ENCODE measurements around the gene INMT. TPM values are rescaled to one million over a fixed set of nuclear protein-coding genes. Genes with fewer than 3 reads are reported as not detected.

INMT gene
- total RNA-seq, 1 donor from 2014 or later: 1.5 TPM

DNA sequence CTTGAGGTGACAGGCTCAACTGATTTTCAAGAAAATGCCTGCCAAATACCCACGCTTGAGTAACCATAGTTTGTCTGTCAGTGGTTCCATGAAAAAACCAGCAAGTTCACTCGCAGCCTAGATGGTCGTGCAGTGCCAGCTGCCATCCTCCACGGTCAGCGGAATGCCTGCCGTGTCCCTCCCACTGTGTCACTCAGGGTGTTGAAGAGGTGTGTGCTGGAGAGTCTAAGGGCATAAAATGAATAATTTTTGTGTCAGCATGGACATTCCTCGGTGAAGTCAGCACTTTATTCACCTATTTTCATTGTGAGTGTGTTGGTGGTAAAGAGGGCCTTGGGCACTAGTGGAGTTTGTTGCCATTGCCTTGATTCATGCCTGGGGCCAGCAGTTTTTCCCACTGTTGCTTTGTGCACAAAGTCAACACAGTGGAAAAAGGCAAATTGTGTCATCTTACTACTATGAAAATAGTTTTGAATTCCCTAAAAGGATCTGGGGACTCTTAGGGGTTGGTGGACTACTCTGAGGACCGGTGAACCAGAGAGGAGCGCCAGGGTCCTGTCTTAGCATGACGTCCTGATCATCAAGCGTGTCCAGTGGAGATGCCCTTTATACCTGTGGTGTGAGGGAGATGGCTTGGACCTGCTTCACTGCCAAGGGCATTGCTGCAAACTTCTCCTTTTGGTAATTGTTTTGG lies 36.9 kb downstream of the INMT start:
- no peak for ATAC-seq

DNA sequence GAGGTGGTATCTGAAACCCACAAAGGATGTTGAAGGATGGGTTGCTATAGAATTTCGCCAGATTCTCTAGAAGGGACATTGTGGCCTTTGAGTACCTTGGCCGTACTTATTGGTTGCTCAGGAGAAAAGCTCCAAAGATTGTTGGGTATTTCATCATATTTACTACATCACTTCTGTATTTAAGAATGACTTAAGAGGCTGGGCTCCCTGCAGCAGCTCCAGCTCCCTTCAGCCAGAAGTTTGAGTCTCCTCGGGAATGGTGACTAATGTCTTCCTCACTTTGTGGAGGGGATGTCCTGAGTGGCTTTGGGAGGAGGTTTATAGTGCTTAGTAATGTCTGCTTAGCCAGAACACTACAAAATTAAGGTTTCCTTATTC lies 37.4 kb downstream of the INMT start:
- peak; percentile 51 for ATAC-seq

DNA sequence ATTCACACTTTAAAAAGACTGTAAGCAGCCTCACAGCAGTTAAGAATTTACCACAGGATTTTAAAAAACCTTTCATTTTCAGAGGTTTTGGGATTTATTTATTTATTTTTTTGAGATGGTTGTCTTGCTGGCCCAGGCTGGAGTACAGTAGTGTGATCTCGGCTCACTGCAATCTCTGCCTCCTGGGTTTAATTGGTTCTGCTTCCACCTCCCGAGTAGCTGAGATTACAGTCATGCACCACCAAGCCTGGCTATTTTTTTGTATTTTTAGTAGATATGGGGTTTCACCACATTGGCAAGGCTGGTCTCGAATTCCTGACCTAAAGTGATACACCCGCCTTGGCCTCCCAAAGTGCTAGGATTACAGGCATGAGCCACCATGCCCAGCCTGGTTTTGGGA lies 38.4 kb downstream of the INMT start:
- ATAC-seq: no peak

DNA sequence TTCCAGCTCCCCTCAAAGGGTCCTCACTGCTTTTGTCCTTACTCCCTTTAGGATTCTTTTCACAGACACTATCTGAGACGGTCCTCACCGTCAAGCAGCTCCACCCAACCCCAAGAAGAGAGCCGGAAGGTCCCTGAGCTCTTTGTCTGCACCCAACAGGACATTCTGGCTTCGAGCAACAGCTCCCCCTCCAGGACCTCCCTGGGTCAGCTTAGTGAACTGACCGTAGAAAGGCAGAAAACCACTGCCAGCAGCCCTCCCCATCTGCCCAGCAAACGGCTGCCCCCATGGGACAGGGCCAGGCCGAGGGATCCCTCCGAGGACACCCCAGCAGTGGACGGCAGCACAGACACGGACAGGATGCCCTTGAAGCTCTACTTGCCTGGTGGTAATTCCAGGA lies 39.2 kb downstream of the INMT start:
- ATAC-seq: no peak

DNA sequence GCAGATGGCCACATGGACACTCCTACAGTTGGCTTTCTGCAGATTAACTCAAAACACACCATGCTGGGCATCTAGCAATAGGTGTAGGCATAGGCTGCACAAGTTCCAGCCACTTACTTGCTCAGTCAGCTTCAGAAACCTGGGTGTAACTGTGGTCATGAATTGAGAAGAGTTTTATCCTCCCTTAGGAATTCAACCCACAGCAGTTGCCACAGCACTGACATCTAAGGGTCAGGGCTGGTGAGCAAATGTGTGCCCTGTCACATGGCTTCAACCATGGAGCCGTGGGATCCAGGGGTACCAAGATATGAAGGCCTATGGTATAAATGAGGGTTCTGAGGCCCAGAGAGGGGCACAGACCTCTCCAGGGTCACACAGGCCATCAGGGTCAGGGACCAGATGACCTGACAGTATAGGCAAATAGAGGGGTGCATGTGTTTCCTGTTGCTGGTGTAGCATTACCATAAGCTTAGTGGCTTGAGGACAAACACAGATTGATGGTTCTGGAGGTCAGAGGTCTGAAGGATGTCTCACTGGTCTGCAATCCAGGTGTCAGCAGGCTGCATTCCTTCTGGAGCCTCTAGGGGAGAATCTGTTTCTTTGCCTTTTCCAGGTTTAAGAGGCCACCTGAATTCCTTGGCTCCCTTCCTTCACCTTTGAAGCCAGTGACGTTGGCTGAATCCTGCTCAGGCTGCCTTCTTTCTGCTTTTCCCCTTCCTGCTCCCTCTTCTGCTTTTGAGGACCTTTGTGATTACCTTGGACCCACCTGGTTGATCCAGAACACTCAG lies 43.4 kb downstream of the INMT start:
- ATAC-seq: no peak

DNA sequence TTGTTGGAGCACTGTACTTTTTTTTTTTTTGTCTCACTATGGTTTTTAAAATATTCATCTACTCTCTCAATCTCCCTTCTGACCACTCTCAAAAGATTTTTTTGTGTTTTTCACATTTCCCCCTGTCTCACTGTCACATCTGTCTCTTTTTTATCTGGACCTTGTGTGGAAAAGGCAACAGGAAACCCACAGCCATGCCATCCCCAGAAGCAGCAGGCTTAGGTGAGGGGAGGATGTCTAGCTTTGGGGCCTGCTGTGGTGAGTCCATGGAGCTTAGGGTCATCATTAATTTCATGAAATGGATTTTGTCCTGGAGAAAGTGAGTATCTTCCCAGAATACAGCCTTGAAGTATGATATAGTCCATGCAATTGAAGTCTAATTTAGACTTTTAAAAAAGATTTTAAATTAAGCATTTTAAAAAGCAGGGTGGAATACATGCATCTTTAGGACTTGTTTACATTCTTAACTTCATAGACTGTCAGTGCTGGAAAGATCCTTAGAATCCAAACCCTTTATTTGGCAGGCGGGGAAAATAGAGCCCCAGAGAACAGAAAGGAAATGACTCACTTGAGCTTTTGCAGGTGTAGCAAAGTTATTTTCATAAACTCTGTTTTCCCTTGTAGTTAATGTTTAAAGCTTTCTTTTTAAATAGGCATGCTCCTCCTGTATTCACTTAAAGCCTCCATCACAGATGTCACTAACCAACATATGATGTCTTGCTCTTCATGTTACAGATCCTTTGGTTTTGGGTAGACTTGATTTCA lies 44.4 kb downstream of the INMT start:
- ATAC-seq: no peak

DNA sequence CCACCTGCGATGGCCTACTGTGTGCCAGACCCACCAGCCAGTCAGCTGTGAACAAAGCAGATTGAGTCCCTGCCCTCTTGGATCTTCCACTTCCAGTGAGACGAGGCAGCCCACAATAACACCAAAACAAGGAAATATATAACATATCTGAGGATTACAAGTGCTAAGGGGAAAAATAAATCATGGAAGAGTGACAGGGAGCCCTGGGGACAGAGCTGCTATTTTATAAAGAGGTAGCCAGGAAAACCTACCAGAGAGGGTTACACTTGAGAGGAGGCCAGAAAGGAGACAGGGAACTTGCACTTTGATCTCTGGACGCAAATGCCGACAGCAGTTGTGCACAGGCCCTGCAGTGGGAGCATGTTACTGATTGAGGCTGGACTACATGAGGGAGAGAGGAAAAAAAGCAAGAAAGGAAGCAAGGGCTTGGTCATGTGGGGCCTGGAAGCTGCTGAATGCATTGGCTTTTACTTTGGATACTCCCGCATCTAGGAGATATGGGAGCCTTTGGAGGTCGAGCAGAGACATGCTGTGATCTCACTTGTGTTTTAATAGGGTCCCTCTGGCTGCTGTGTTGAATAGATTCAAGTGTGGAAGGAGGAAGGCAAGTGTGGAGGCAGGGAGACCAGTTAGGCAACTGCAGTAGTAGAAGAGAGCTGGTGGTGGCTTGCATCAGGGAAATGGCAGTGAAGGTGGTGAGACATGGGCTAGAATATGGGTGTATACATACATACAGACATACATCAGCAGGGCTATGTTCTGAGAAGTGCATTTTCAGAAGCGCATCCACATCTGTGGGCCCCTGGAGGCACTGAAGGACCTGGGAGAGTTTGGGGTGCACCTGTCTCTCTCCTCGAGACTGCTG lies 45.5 kb downstream of the INMT start:
- no peak for ATAC-seq

DNA sequence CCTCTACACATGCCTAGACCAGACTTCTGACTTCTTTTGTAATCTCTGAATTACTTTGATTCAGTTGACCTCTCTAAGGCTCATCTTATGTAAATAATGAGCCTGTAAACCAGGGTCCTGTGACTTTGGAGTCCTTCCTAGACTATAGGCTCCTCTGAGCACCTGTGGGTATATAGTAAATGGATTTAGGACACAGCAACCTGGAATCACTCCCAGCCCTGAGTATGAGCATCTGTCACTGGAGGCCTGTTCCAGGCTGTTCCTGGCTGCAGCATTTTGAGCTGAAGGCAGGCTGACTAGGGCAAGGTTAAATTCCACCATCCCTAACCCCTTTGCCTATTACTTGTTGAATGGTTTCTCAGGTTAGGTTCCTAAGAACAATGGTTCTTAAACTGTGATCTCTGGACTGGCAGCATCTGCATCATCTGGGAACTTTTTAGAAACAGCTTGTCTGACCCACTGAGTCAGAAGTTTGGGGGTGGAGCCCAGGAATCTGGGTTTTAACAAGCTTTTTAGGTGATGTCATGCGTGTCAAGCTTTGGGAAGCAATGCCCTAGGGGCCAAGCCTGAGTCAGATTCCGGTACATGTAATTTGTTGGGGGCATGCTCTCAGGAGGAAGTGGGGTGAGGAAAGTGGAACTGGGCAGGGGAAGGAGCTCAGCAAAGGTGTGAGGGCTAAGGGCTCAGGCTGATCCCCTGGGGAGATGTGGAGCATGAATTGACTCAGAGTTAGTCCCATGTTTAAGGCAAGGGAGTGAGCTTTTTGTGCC lies 47.5 kb downstream of the INMT start:
- ATAC-seq: peak; percentile 77

DNA sequence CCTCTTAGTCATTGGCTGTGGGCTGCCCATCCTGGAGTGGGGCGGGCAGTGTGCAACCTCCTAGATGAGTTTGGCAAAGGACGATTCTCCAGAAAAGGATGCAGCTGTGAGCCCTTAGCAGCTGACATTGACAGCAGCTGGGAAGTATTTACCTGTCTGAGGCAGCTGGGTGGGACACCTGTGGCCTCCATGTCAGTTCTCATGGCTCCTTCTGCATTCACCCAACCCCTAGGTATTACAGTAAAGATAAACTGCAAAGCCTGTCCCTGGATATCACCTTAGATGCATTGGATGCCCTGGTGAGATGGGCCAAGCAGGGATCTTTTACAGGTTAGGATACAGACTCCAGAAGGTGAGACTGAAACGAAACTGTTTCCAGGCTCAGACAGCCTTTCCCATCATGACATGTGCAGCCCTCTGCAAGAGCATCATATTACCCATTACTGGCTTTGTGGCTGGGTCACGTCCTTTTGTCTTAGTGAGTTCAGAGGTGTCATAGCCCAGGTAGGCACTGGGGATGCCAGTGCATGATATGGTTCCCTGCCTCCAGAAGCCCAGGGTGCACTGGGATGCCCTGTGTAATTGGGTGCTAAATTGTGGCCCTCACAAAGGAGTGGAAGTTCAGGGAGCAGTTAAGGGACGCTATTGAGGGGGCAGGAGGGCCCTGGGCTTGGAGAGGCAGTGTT lies 48.2 kb downstream of the INMT start:
- no peak for ATAC-seq

DNA sequence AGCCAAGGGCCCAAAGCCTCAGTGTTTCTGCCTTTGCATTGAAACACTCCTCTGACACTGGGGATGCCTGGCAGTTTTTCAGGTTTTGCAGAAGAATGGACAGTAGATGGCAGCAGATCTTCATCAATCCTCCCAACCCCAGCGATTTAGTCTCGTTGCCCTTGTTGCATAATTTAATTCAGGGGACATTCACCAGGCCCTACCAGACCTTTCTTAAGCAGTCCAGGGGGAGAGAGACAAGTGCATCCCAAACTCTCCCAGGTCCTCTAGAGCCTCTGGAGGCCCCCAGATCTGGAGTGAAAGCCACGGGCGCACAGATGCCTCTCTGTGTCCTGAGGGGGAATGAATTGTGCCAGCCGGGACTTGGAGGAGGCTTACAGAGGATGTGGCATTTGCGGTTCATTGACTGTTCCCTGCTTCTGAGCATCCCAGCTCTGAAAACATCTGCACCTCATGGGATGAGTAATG lies 48.9 kb downstream of the INMT start:
- peak; percentile 68 for ATAC-seq

DNA sequence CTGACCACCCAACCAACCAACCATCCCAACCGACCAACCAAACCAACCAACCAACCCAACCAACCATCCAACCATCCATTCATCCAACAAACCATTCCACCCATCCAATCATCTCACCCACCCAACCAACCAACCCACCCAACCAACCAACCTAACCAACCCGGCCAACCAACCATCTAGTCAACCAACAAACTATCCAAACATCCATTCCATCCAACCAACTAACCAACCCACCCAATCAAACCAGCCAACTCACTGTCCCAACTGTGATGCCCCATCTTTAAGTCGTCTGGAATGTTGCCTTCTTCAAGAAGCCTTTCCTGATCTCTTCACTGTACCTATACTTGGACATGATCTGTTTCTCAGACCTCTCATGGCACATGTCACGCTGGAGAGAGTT lies 50.9 kb downstream of the INMT start:
- no peak for ATAC-seq

DNA sequence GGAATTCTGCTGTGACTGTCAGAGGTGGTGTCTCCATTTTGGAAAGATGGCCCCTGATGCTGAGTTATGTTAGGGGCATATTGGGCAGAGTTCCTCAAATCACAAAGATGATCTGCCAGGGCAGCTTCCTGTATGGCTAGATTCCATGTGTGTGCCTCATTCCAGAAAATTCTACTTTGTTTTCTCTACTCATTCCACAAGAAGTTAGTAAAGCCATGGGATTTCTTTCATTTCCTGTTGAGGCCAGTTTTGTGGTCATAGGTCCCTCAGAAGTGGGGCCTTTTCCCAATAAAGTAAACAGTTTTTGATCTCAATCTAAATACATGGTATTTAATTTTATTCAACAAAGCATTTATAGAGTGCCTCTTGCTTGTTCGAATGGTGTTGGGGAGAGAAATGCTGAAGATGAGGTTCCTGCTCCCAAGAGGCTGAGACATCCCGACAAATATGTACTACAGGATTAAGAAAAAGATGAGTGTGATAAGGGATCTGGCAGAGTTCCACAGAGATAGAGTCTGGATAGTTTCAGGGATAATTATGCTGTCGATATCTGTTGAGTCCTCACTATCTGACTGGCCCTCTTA lies 52.2 kb downstream of the INMT start:
- ATAC-seq: no peak

DNA sequence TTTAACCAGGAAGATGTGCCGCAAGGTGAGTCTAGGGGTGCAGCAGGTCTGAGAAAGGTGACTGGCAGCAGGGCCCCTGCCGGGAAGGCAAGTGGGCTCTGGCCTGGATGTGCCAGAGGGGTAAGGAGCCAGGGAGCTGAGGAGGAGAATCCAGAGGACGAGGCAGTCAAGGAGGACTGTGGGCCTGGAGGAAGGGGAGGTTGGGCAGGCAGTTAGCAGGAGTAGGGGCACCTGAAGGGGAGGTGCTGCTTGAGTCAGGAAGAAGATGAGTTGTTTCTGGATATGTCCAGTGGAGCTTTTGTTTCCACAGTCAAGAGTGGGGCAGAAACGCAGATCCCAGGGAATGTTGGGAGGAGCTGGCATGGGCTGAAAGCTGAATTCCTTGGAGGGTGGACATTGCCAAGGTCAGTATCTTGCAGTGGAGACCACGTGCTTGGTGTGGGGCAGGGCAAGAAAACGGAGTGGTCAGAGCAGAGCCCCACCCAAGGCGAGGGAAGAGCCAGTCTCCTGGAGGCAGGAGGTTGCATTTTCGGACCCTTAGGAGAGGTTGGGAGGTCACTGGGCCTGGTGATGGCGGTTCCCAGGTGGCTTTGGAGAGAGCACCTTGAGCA lies 53.3 kb downstream of the INMT start:
- ATAC-seq: no peak

DNA sequence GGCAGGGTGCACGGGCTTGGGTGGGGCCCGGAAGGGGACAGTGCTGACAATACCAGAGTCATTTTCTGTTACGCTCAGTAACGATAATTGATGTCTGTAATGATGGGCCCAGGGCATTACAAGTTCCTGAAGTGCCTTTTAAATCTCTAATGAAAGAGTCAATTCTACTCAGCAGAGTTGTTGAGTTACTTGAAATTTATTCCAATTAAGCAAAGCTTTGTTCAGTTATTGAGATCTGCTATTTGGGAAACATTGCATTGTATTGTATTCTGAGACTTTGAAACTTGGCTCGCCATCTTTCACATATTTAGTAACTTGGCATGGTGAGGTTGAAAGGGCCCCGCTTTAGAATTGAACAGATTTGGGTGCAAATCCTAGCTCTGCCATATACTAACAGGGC lies 54.0 kb downstream of the INMT start:
- no peak for ATAC-seq

Other genes with a start within 250 kb of the INMT start
- gene GGCT, start 247.3 kb upstream of the INMT start, total RNA-seq: 56.6 TPM
- 176 TPM for gene GARS1, start 157.3 kb upstream of the INMT start, total RNA-seq
- not detected for gene CRHR2, start 69.7 kb upstream of the INMT start, total RNA-seq
- gene MINDY4, start 19.3 kb downstream of the INMT start, total RNA-seq: 2.4 TPM
- gene AQP1, start 159.7 kb downstream of the INMT start, total RNA-seq: 42.3 TPM
- gene GHRHR, start 211.8 kb downstream of the INMT start, total RNA-seq: not detected

Data from esophagus mucosa (tissue), 1 donor.